Uterus (tissue), 2 donors: ENCODE results near the gene RNF14.

Experiments
- POLR2A ChIP-seq, 2 donors: fragments of 450-650 bp; IDR thresholded peaks; one replicate each; pipeline ENCODE4 v1.6.1; 2016; ENCODE audit warnings: antibody characterized with exemption in 2 of 2, mild to moderate bottlenecking in 1 of 2, moderate library complexity in 1 of 2
- TF ChIP-seq, protein P1 (sequence below), 4 experiments: fragments of 200-600 bp in 2 of 4; fragments of 450-650 bp in 2 of 4; sonication (generic) in 2 of 4; IDR thresholded peaks; one replicate each; pipeline ENCODE4 v1.5.1; 2016 to 2019; ENCODE audit warnings: antibody characterized with exemption in 4 of 4, mild to moderate bottlenecking in 2 of 4, moderate library complexity in 1 of 4

DNA sequence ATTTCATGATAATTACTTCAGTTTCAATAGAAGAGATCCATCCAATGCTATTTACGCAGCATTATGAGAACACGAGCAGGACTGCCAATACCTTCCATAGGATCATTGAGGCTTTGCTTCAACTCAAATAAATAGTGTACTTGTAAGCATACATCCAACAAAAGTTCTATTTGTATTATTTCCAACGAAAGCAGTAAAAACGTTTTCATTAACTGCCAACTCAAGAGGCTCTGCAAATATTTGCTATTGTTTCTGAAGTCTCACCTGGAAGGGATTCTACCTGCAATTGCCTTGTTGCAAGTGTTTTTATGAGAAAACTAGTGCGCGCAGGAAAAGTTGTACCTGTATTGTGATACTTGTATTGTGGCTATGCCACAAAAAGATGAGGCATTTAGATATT, 54.9 kb downstream of the RNF14 start:
- TF ChIP-seq, protein P1, sequence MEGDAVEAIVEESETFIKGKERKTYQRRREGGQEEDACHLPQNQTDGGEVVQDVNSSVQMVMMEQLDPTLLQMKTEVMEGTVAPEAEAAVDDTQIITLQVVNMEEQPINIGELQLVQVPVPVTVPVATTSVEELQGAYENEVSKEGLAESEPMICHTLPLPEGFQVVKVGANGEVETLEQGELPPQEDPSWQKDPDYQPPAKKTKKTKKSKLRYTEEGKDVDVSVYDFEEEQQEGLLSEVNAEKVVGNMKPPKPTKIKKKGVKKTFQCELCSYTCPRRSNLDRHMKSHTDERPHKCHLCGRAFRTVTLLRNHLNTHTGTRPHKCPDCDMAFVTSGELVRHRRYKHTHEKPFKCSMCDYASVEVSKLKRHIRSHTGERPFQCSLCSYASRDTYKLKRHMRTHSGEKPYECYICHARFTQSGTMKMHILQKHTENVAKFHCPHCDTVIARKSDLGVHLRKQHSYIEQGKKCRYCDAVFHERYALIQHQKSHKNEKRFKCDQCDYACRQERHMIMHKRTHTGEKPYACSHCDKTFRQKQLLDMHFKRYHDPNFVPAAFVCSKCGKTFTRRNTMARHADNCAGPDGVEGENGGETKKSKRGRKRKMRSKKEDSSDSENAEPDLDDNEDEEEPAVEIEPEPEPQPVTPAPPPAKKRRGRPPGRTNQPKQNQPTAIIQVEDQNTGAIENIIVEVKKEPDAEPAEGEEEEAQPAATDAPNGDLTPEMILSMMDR (IDR thresholded peaks at IDR 0.05): no peak
- no peak for TF ChIP-seq POLR2A (IDR thresholded peaks at IDR 0.05)
